ENCODE data around the gene EN1. TPM values are rescaled to one million over a fixed set of nuclear protein-coding genes. Genes with fewer than 3 reads are reported as not detected.

EN1 gene
- polyA plus RNA-seq, 2 of the 4 experiments (the other 2 are of a cell fraction) = 0.06 to 0.92 TPM

DNA sequence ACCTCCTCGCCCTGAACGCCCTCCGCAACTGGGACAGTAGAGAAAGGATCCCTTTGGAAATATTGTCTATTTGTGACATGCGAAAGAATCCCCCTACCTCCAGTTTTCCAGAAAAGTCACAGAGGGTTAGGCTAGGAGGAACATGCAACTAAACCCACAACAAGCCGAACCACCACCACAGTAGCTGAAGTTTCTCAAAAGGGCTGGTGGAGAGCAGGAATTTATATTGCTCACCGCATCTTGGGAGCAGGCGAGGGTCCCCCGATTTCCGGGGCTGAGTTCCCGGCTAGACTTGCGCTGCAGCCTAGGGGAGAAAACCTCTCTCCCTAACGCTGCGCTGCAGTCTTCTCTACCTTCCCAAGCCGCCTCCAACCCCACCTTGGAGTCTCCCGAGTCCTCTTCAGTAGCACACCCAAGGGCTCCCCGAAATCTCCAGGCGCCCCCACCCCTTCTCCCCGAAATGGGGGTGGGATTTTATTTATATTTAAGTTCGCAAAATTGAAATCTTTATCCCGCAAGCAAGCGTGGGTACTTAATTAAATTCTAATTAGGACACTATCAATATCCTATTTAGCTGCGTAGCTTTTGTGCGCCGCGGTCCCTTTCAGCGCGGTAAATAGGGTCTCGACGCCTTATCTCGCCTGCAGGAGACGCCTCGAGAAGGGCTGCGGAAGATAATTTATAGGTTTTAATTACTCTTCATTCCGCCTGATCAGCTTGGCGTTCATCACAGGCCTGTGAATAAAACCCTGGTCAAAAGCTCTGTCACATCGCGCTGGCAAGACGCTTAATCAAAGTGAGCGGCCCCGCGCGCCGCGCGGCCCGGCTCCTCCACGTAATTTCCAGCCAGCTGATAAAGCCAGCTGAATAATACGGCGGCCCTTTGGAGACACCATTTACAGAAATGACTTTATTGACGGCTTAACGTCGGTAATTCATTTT lies 2.0 kb upstream of the EN1 start:
- Histone ChIP-seq H3K4me2 (no peak overlapping the region), H3K9me3 (no peaks in the 10 kb centered on the region), H3K27ac (no peak overlapping the region), H3K4me3 (no peak overlapping the region), H3K4me1 (0 out of 3 replicates have a peak, but pooled peaks cover 3% of the 10 kb centered on the region)
- ATAC-seq = no peak
- POLR2A ChIA-PET = interaction anchor here (0.9 kb wide), 1 partner anchor 14 kb away, joined by 5 read pairs; no protein-coding TSS in a partner anchor
- FAIRE-seq = no peak
- no peak for TF ChIP-seq KDM1A (IDR thresholded peaks at IDR 0.05; ENCODE audit: low read depth)
- 73% methylated on average over 52 of the region's 52 CpGs for WGBS (ENCODE audit: missing lambda C conversion rate)
- CTCF ChIA-PET = interaction anchor here (0.5 to 2.9 kb wide), 4 partner anchors 251 to 628 kb away, joined by 3 to 14 read pairs (median 4); no protein-coding TSS in a partner anchor
- DNase-seq (ENCODE audit: low read depth in 1 of 2, low spot score in 1 of 2) = no peak

- ChIA-PET CTCF (interaction anchor here (0.9 to 2.9 kb wide), 4 partner anchors 294 to 627 kb away, joined by 3 to 14 read pairs (median 4); no protein-coding TSS in a partner anchor), POLR2A (interaction anchor here (0.9 kb wide), 1 partner anchor 13 kb away, joined by 5 read pairs; no protein-coding TSS in a partner anchor)
- DNase-seq (ENCODE audit: low read depth in 1 of 2, low spot score in 1 of 2) = no peak
- ATAC-seq = no peak
- no peak overlapping the region for H3K4me3 ChIP-seq
- WGBS (ENCODE audit: missing lambda C conversion rate) = 82% methylated on average over 43 of the region's 46 CpGs
- no peak overlapping the region for H3K27ac ChIP-seq
- no peak for FAIRE-seq
- H3K4me1 ChIP-seq = 0 out of 3 replicates have a peak, but pooled peaks cover 3% of the 10 kb centered on the region
- H3K9me3 ChIP-seq = no peaks in the 10 kb centered on the region
- TF ChIP-seq RAD21 (conservative IDR thresholded peaks at IDR 0.05 in 1 of 2, IDR thresholded peaks at IDR 0.05 in 1 of 2) (no peak), PHF8 (IDR thresholded peaks at IDR 0.05; ENCODE audit: borderline replicate concordance, low read depth) (no peak)
- H3K4me2 ChIP-seq = no peak overlapping the region; the same call in 2 of the 3 replicates
Measured at GRCh38 chr2:118848381-118849225, 1.2 kb upstream of the EN1 start.

GRCh38 chr2:118847762-118848172 lies 319 bp upstream of the EN1 start:
- FAIRE-seq (no peak), ATAC-seq (peak in 1 of 2 experiments; percentile 66; a peak in 3 of 6 replicates), DNase-seq (ENCODE audit: low read depth in 1 of 2, low spot score in 1 of 2) (peak in 1 of 2 experiments; percentile 56)
- Histone ChIP-seq H3K27ac (peak overlapping the region in 1 of 2 experiments; percentile 36; a peak in 2 of 6 replicates), H3K9me3 (no peaks in the 10 kb centered on the region), H3K4me3 (peak overlapping the region; percentile 57), H3K4me2 (peak overlapping the region; percentile 69), H3K4me1 (0 out of 3 replicates have a peak, but pooled peaks cover 3% of the 10 kb centered on the region)
- no peak for TF ChIP-seq POLR2A (IDR thresholded peaks at IDR 0.05; ENCODE audit: low read length)
- TF ChIP-seq, protein P1, sequence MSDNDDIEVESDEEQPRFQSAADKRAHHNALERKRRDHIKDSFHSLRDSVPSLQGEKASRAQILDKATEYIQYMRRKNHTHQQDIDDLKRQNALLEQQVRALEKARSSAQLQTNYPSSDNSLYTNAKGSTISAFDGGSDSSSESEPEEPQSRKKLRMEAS (IDR thresholded peaks at IDR 0.05) = peak; percentile 52
- CTCF ChIA-PET = interaction anchor here (0.9 to 5.1 kb wide), 5 partner anchors 8 to 626 kb away, joined by 3 to 35 read pairs (median 5); no protein-coding TSS in a partner anchor
- 57% methylated on average over 24 of the region's 35 CpGs for WGBS (ENCODE audit: missing lambda C conversion rate)
- POLR2A ChIA-PET = no interaction called here

GRCh38 chr2:118846442-118846952 lies 951 bp downstream of the EN1 start:
- WGBS (ENCODE audit: missing lambda C conversion rate) = 28% methylated on average over 5 of the region's 63 CpGs
- peak overlapping the region; percentile 69 for H3K4me2 ChIP-seq
- H3K4me3 ChIP-seq = peak overlapping the region; percentile 57
- H3K4me1 ChIP-seq = 0 out of 3 replicates have a peak, but pooled peaks cover 3% of the 10 kb centered on the region
- ATAC-seq (peak; percentile 41 to 77), FAIRE-seq (no peak), DNase-seq (ENCODE audit: low read depth in 1 of 2, low spot score in 1 of 2) (peak; percentile 23 to 25)
- H3K27ac ChIP-seq = peak overlapping the region; percentile 65 to 91
- no peaks in the 10 kb centered on the region for H3K9me3 ChIP-seq
- ChIA-PET CTCF (interaction anchor here (1.2 to 5.1 kb wide), 2 partner anchors 9 to 474 kb away, joined by 4 to 35 read pairs; no protein-coding TSS in a partner anchor), POLR2A (no interaction called here)
- no peak for TF ChIP-seq NFE2L2 (conservative IDR thresholded peaks at IDR 0.05; ENCODE audit: low read length)
- TF ChIP-seq GATA3 (IDR thresholded peaks at IDR 0.05; ENCODE audit: borderline replicate concordance) = no peak
- TF ChIP-seq, protein P2, sequence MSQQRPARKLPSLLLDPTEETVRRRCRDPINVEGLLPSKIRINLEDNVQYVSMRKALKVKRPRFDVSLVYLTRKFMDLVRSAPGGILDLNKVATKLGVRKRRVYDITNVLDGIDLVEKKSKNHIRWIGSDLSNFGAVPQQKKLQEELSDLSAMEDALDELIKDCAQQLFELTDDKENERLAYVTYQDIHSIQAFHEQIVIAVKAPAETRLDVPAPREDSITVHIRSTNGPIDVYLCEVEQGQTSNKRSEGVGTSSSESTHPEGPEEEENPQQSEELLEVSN (IDR thresholded peaks at IDR 0.05; ENCODE audit: borderline replicate concordance, low read depth) = no peak
- TF ChIP-seq, protein P3, sequence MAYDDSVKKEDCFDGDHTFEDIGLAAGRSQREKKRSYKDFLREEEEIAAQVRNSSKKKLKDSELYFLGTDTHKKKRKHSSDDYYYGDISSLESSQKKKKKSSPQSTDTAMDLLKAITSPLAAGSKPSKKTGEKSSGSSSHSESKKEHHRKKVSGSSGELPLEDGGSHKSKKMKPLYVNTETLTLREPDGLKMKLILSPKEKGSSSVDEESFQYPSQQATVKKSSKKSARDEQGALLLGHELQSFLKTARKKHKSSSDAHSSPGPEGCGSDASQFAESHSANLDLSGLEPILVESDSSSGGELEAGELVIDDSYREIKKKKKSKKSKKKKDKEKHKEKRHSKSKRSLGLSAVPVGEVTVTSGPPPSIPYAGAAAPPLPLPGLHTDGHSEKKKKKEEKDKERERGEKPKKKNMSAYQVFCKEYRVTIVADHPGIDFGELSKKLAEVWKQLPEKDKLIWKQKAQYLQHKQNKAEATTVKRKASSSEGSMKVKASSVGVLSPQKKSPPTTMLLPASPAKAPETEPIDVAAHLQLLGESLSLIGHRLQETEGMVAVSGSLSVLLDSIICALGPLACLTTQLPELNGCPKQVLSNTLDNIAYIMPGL (CRISPR knock-in tag; IDR thresholded peaks at IDR 0.05; ENCODE audit: borderline replicate concordance) = no peak
- TF ChIP-seq, protein P4, sequence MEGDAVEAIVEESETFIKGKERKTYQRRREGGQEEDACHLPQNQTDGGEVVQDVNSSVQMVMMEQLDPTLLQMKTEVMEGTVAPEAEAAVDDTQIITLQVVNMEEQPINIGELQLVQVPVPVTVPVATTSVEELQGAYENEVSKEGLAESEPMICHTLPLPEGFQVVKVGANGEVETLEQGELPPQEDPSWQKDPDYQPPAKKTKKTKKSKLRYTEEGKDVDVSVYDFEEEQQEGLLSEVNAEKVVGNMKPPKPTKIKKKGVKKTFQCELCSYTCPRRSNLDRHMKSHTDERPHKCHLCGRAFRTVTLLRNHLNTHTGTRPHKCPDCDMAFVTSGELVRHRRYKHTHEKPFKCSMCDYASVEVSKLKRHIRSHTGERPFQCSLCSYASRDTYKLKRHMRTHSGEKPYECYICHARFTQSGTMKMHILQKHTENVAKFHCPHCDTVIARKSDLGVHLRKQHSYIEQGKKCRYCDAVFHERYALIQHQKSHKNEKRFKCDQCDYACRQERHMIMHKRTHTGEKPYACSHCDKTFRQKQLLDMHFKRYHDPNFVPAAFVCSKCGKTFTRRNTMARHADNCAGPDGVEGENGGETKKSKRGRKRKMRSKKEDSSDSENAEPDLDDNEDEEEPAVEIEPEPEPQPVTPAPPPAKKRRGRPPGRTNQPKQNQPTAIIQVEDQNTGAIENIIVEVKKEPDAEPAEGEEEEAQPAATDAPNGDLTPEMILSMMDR (IDR thresholded peaks at IDR 0.05) = no peak
- TF ChIP-seq KDM1A (IDR thresholded peaks at IDR 0.05; ENCODE audit: low read depth) = no peak

Data from A549 (cell line).